HepG2 (cell line): ENCODE results near the gene RAET1E. TPM values are rescaled to one million over a fixed set of nuclear protein-coding genes. Genes with fewer than 3 reads are reported as not detected.

Source experiments
- CBX5 ChIP-seq: sonication (generic); formaldehyde crosslinking; IDR thresholded peaks from 2 replicates; pipeline ENCODE4 v1.4.0; 2020; ENCODE audit warnings: missing genetic modification reagents, borderline replicate concordance
- FIP1L1 ChIP-seq: fragments of 200-400 bp; formaldehyde crosslinking; IDR thresholded peaks from 2 replicates; pipeline ENCODE4 v1.6.1; 2018; ENCODE audit warnings: low read depth, mild to moderate bottlenecking, low read length, moderate library complexity, borderline replicate concordance; ENCODE audit not compliant: insufficient read depth
- FOXO4 ChIP-seq: sonication (generic); formaldehyde crosslinking; conservative IDR thresholded peaks from 2 replicates; pipeline ENCODE4 v1.8.1; 2023; ENCODE audit warnings: missing genetic modification reagents
- MXD4 ChIP-seq: IDR thresholded peaks from 2 replicates; pipeline ENCODE4 v1.6.1; 2016; ENCODE audit warnings: mild to moderate bottlenecking, missing biosample characterization, missing genetic modification reagents
- SMC3 ChIP-seq: IDR thresholded peaks from 2 replicates; pipeline ENCODE4 v1.6.1; 2011; ENCODE audit warnings: low read length, improper control_type of control experiment
- TMF1 ChIP-seq: sonication (generic); formaldehyde crosslinking; IDR thresholded peaks from 2 replicates; pipeline ENCODE4 v1.8.1; 2022; ENCODE audit warnings: low read depth, missing genetic modification reagents
- ZBTB49 ChIP-seq: sonication (generic); formaldehyde crosslinking; IDR thresholded peaks from 2 replicates; pipeline ENCODE4 v1.4.0; 2020; ENCODE audit warnings: missing genetic modification reagents, borderline replicate concordance
- ZNF317 ChIP-seq: sonication (generic); formaldehyde crosslinking; IDR thresholded peaks from 2 replicates; pipeline ENCODE4 v1.5.0; 2020; ENCODE audit warnings: mild to moderate bottlenecking, missing genetic modification reagents
- ZNF496 ChIP-seq: sonication (generic); formaldehyde crosslinking; IDR thresholded peaks from 2 replicates; pipeline ENCODE4 v1.8.1; 2023; ENCODE audit warnings: mild to moderate bottlenecking, moderate library complexity, missing genetic modification reagents; ENCODE audit not compliant: insufficient replicate concordance
- ZNF605 ChIP-seq: sonication (generic); formaldehyde crosslinking; IDR thresholded peaks from 2 replicates; pipeline ENCODE4 v1.8.0; 2022; ENCODE audit warnings: mild to moderate bottlenecking, missing genetic modification reagents
- ZSCAN29 ChIP-seq: sonication (generic); formaldehyde crosslinking; conservative IDR thresholded peaks from 2 replicates; pipeline ENCODE4 v1.4.0; 2020; ENCODE audit warnings: mild to moderate bottlenecking, missing genetic modification reagents
- polyA plus RNA-seq, 8 experiments: library from polyadenylated mRNA; depleted of rRNA in 3 of 8; stranded (reverse) in 7 of 8; unstranded in 1 of 8; fragments of >200 nt; fragmentation: Illumina TruSeq in 4 of 8; extraction: Trizol in 4 of 8; gene quantifications; 2 replicates each; pipeline versions ENCODE4 v1.2.1 to v1.2.3, GENCODE V29; 2011 to 2016; ENCODE audit warnings: low read depth in 4 of 8, missing spikeins in 1 of 8, mixed read lengths in 1 of 8; ENCODE audit not compliant: insufficient read depth in 1 of 8
- total RNA-seq, 5 experiments: library from RNA; depleted of rRNA; stranded (reverse); fragments of >200 nt; fragmentation: Illumina TruSeq; extraction: Trizol; gene quantifications; 2 replicates each; pipeline ENCODE4 v1.2.3, GENCODE V29; 2016; ENCODE audit warnings: low read depth in 1 of 5
- TF ChIP-seq, protein P1 (sequence below): sonication (generic); formaldehyde crosslinking; IDR thresholded peaks from 2 replicates; pipeline ENCODE4 v1.4.0; 2020; ENCODE audit warnings: mild to moderate bottlenecking, missing genetic modification reagents
- TF ChIP-seq, protein P2 (sequence below): sonication (generic); formaldehyde crosslinking; IDR thresholded peaks from 2 replicates; pipeline ENCODE4 v1.8.0; 2022; ENCODE audit warnings: missing genetic modification reagents, low read depth, mild to moderate bottlenecking, borderline replicate concordance

Gene RAET1E
- total and polyA plus RNA-seq, 2 of the 13 experiments (the other 11 are each of a cell fraction or from before 2014, with no cell fraction given) = not detected

DNA sequence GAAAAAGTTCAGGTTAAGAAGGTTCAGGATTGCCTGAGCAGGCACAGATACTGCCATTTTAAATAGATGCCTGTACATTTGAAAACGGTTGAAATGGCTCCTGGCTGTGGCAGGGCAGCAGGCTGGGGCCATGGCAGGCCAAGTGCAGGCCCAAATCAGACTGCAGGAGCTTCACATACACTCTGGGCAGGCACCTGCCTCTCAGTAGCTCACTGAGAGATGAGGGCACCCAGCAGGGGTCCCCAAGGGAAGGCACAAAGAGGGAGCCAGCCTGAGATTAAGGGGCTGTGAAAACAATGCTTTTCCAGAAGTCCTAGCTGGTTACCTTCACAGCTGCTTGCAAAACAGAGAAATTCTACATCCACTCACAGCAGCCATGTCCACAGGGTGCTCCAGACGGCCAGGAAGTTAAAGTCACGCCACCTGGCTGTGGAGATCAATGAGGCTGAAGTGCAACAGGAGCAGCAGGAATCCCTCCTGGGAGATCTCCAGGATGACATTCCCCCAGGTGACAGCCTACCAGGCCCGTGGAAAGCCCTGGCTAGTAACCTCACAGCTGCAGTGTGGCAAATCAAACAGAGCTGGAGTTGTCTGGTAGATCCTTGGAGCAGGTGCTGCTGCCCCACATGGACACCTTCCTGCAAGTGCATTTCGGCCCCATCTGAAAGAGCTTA lies 6.2 kb upstream of the RAET1E start (continued):
- TF ChIP-seq, protein P1, sequence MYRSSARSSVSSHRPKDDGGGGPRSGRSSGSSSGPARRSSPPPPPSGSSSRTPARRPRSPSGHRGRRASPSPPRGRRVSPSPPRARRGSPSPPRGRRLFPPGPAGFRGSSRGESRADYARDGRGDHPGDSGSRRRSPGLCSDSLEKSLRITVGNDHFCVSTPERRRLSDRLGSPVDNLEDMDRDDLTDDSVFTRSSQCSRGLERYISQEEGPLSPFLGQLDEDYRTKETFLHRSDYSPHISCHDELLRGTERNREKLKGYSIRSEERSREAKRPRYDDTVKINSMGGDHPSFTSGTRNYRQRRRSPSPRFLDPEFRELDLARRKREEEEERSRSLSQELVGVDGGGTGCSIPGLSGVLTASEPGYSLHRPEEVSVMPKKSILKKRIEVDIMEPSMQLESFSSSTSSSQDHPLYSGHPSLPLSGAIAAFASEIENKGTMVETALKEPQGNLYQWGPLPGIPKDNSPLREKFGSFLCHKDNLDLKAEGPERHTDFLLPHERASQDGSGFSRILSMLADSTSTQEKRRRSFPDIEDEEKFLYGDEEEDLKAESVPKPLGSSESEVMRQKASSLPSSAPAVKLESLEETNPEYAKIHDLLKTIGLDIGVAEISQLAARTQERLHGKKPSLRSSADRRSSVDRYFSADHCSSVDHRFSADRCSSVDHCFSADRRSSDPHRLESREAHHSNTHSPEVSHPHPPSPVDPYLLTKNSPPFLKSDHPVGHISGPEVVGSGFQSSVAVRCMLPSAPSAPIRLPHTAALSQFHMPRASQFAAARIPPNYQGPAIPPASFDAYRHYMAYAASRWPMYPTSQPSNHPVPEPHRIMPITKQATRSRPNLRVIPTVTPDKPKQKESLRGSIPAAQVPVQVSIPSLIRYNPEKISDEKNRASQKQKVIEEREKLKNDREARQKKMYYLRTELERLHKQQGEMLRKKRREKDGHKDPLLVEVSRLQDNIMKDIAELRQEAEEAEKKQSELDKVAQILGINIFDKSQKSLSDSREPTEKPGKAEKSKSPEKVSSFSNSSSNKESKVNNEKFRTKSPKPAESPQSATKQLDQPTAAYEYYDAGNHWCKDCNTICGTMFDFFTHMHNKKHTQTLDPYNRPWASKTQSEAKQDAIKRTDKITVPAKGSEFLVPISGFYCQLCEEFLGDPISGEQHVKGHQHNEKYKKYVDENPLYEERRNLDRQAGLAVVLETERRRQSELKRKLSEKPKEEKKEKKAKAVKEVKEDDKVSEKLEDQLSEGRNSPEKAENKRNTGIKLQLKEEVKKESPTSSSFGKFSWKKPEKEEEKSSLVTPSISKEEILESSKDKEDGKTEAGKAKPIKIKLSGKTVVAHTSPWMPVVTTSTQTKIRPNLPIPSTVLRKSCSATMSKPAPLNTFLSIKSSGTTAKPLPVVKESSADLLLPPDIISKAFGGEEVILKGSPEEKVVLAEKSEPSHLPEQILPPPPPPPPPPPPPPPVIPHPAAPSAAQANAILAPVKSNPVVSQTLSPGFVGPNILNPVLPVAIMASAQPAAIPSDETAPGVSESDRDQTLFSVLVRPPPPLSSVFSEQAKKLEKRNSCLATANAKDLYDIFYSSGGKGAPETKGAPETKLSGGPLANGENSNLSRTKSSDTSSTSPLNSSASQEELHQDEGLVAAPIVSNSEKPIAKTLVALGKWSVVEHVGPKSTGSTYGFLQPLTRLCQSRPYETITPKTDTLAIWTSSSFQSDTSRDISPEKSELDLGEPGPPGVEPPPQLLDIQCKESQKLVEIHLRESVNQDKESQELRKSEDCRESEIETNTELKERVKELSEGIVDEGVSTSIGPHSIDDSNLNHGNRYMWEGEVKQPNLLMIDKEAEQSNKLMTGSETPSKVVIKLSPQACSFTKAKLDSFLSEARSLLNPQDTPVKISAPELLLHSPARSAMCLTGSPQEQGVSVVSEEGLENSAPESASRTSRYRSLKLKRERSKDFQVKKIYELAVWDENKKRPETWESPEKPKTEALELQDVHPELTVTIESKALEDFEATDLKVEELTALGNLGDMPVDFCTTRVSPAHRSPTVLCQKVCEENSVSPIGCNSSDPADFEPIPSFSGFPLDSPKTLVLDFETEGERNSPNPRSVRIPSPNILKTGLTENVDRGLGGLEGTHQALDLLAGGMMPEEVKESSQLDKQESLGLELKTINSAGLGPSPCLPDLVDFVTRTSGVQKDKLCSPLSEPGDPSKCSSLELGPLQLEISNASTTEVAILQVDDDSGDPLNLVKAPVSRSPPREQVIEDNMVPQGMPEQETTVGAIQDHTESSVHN (CRISPR knock-in tag) = no peak
- TF ChIP-seq FIP1L1 (no peak), TMF1 (CRISPR knock-in tag) (no peak), ZNF605 (CRISPR knock-in tag) (no peak), ZBTB49 (CRISPR knock-in tag) (no peak), FOXO4 (CRISPR knock-in tag) (no peak), SMC3 (peak; percentile 66), ZSCAN29 (CRISPR knock-in tag) (no peak), ZNF317 (CRISPR knock-in tag) (no peak), CBX5 (CRISPR knock-in tag) (no peak), ZNF496 (CRISPR knock-in tag) (no peak), MXD4 (CRISPR knock-in tag) (no peak)
- TF ChIP-seq, protein P2, sequence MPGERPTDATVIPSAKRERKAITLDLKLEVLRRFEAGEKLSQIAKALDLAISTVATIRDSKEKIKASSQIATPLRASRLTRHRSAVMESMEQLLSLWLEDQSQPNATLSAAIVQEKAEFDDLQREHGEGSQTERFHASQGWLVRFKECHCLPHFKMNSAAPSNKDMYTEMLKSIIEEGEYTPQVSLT (CRISPR knock-in tag) = no peak
